Measurements from ENCODE around the gene ZNF507. TPM values are rescaled to one million over a fixed set of nuclear protein-coding genes. Genes with fewer than 3 reads are reported as not detected.

Gene ZNF507
- total RNA-seq, 4 donors from 2014 or later, result 20.3 to 30.0 (median 22.5) TPM

DNA sequence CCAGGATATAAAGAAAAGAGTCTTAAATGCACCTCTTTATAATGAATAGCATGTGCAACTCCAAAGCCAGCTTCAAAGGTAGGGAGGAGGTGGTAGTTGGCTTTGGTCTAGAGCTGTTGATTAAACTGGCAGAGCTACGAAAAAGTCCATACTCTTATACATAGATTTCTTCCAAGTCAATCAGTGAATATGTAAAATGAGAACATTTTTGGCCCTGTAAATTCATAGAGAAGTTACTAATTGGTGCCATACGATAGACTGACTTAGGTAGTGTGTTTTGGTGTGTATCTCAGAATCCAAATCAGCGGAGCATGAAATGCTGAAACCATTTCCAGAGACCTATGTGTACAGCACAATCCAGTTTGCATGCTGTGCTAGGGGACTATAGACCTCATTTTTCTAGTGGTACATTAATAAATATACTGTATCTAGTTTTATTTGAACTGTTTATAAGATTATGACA lies 43.0 kb downstream of the ZNF507 start:
- H3K27ac ChIP-seq, result peak overlapping the region in 2 of 4 donors; percentile 17 to 45
- in situ Hi-C loops (cut with MboI; ENCODE audit: low pct_ligation_motif_present in 1 of 4, low pct_unique_long_range_greater_than_20kb in 1 of 4, low sequenced_read_pairs in 3 of 4), result no loop called here

DNA sequence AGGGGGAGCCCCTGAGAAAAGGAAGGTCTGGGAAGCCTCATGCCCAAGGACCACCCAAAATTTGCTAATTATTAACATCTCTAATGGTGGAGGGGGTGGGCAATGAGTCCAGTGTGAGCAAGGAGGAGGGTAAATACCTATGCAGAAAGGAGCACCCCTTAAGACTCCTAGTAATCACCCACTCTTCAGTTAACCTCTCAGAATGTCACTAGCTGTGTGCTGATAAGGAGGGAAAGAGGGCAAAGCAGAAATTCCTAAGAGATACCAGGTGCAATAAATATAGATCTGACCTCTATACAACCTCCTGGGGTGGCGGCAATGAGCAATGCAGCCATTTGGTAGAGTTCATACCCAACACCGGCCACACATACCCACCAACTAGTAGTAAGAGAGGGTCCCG lies 47.5 kb downstream of the ZNF507 start:
- no peaks in the 10 kb centered on the region for H3K27me3 ChIP-seq
- no peak overlapping the region for H3K27ac ChIP-seq
- H3K4me3 ChIP-seq, result no peak overlapping the region
- intact Hi-C loops (cut with DNase I; ENCODE audit: low total_unique reads), result no loop called here
- peaks cover 0 to 12% (median 6%) of the 10 kb centered on the region in 4 donors for H3K4me1 ChIP-seq
- 88 to 92% methylated on average over 3 of the region's 3 CpGs for WGBS, 2 donors (ENCODE audit: low coverage in 1 of 2)
- TF ChIP-seq POLR2A (IDR thresholded peaks at IDR 0.05) (no peak), EP300 (IDR thresholded peaks at IDR 0.05; ENCODE audit: low read depth) (no peak), POLR2AphosphoS5 (IDR thresholded peaks at IDR 0.05) (no peak)
- TF ChIP-seq, protein P1, sequence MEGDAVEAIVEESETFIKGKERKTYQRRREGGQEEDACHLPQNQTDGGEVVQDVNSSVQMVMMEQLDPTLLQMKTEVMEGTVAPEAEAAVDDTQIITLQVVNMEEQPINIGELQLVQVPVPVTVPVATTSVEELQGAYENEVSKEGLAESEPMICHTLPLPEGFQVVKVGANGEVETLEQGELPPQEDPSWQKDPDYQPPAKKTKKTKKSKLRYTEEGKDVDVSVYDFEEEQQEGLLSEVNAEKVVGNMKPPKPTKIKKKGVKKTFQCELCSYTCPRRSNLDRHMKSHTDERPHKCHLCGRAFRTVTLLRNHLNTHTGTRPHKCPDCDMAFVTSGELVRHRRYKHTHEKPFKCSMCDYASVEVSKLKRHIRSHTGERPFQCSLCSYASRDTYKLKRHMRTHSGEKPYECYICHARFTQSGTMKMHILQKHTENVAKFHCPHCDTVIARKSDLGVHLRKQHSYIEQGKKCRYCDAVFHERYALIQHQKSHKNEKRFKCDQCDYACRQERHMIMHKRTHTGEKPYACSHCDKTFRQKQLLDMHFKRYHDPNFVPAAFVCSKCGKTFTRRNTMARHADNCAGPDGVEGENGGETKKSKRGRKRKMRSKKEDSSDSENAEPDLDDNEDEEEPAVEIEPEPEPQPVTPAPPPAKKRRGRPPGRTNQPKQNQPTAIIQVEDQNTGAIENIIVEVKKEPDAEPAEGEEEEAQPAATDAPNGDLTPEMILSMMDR (IDR thresholded peaks at IDR 0.05), result no peak
- H3K9me3 ChIP-seq, result no peaks in the 10 kb centered on the region
- H3K36me3 ChIP-seq, result no peaks in the 10 kb centered on the region
- in situ Hi-C loops (cut with MboI; ENCODE audit: low pct_ligation_motif_present in 1 of 4, low pct_unique_long_range_greater_than_20kb in 1 of 4, low sequenced_read_pairs in 3 of 4), result no loop called here
- DNase-seq, result no peak

More for the DNA sequence above, 43.0 kb downstream of the ZNF507 start:
- H3K9me3 ChIP-seq, result no peaks in the 10 kb centered on the region
- peaks cover 0 to 4% (median 1%) of the 10 kb centered on the region in 4 donors for H3K36me3 ChIP-seq
- no peaks in the 10 kb centered on the region for H3K27me3 ChIP-seq
- no peak overlapping the region for H3K4me3 ChIP-seq
- no peak for DNase-seq
- TF ChIP-seq, protein P1 (IDR thresholded peaks at IDR 0.05), result no peak
- TF ChIP-seq POLR2AphosphoS5 (IDR thresholded peaks at IDR 0.05), result no peak
- TF ChIP-seq POLR2A (IDR thresholded peaks at IDR 0.05), result no peak
- no peak for TF ChIP-seq EP300 (IDR thresholded peaks at IDR 0.05; ENCODE audit: low read depth)
- peaks cover 4 to 24% (median 8%) of the 10 kb centered on the region in 4 donors for H3K4me1 ChIP-seq
- intact Hi-C loops (cut with DNase I; ENCODE audit: low total_unique reads), result no loop called here
- 50 to 58% methylated on average over 2 to 3 of the region's 3 CpGs for WGBS, 2 donors (ENCODE audit: low coverage in 1 of 2)

DNA sequence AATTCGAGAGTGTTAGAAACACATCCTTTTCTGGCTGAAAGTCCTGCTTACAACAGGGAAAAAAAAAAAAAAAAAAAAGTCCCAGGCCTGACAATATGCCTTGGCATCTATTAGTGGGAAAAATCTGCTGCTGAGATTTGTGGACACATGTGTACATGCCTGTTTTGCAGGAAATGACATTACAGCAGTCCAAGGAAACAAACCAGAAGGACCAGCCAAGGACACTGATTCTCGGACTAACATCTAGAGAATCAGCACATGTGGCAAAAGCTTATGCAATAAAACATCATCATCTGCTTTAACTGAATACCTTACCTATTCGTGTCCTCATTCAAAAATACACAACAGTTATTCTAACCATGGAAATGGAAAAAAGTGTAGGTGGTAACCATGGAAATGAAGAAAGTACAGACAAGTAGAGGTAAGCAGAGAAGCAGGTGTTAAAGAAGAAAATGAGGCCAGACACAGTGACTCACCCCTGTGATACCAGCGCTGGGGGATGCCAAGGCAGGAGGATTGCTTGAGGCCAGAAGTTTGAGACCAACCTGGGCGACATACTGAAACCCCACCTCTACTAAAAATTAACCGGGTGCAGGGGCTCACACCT lies 50.7 kb downstream of the ZNF507 start:
- WGBS, 2 donors (ENCODE audit: low coverage in 1 of 2), result 85 to 90% methylated on average over 2 to 6 of the region's 6 CpGs
- Histone ChIP-seq H3K36me3 (no peaks in the 10 kb centered on the region), H3K4me1 (no peaks in the 10 kb centered on the region), H3K9me3 (no peaks in the 10 kb centered on the region), H3K4me3 (no peak overlapping the region), H3K27me3 (no peaks in the 10 kb centered on the region), H3K27ac (no peak overlapping the region)
- no peak for TF ChIP-seq POLR2A (IDR thresholded peaks at IDR 0.05)
- no peak for TF ChIP-seq EP300 (IDR thresholded peaks at IDR 0.05; ENCODE audit: low read depth)
- TF ChIP-seq POLR2AphosphoS5 (IDR thresholded peaks at IDR 0.05), result no peak
- TF ChIP-seq, protein P1 (IDR thresholded peaks at IDR 0.05), result no peak
- DNase-seq, result no peak
- intact Hi-C loops (cut with DNase I; ENCODE audit: low total_unique reads) (no loop called here), in situ Hi-C loops (cut with MboI; ENCODE audit: low pct_ligation_motif_present in 1 of 4, low pct_unique_long_range_greater_than_20kb in 1 of 4, low sequenced_read_pairs in 3 of 4) (no loop called here)

DNA sequence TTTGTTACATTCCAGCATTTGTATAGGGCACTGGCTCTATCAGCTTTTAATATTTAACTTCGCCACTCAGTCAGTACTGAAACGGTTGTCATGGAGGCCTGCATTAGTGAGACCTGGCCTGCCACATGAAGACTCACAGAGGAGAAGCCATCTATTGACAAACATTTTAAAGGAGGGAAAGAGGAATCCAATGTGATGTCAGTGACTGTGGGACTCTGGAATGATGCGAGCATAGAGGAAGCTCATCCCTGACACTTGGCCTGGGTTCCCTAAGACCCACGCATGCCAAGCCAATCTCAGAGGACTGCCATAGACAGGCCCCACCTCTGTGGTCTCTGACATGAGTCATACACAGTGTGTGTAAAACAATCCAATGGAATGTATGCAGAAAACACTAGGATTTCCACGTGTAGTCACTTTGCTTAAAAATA lies 52.3 kb downstream of the ZNF507 start:
- WGBS, 2 donors (ENCODE audit: low coverage in 1 of 2), result 58 to 71% methylated on average over 2 to 5 of the region's 5 CpGs
- intact Hi-C loops (cut with DNase I; ENCODE audit: low total_unique reads), result no loop called here
- DNase-seq, result no peak
- Histone ChIP-seq H3K4me1 (no peaks in the 10 kb centered on the region), H3K4me3 (no peak overlapping the region), H3K9me3 (no peaks in the 10 kb centered on the region), H3K27ac (no peak overlapping the region), H3K27me3 (no peaks in the 10 kb centered on the region), H3K36me3 (no peaks in the 10 kb centered on the region)
- in situ Hi-C loops (cut with MboI; ENCODE audit: low pct_ligation_motif_present in 1 of 4, low pct_unique_long_range_greater_than_20kb in 1 of 4, low sequenced_read_pairs in 3 of 4), result no loop called here
- TF ChIP-seq POLR2AphosphoS5 (IDR thresholded peaks at IDR 0.05) (no peak), POLR2A (IDR thresholded peaks at IDR 0.05) (no peak), EP300 (IDR thresholded peaks at IDR 0.05; ENCODE audit: low read depth) (no peak)
- TF ChIP-seq, protein P1 (IDR thresholded peaks at IDR 0.05), result no peak

Data from transverse colon (tissue), 4 donors.